GM18909 (cell line): ENCODE data around the gene IGLL5.
"Not testable (repeated sequence)": the region's sequence is repeated elsewhere in the genome, so short reads cannot be mapped to it uniquely, and the experiment has no call there.

ENCODE experiments used
- ATAC-seq: cut with Tn5 transposase; IDR thresholded peaks from one replicate; pipeline ENCODE4 v1.9.1; 2021; ENCODE audit warnings: mild to moderate bottlenecking; ENCODE audit not compliant: unreplicated experiment, poor library complexity

IGLL5 gene

DNA sequence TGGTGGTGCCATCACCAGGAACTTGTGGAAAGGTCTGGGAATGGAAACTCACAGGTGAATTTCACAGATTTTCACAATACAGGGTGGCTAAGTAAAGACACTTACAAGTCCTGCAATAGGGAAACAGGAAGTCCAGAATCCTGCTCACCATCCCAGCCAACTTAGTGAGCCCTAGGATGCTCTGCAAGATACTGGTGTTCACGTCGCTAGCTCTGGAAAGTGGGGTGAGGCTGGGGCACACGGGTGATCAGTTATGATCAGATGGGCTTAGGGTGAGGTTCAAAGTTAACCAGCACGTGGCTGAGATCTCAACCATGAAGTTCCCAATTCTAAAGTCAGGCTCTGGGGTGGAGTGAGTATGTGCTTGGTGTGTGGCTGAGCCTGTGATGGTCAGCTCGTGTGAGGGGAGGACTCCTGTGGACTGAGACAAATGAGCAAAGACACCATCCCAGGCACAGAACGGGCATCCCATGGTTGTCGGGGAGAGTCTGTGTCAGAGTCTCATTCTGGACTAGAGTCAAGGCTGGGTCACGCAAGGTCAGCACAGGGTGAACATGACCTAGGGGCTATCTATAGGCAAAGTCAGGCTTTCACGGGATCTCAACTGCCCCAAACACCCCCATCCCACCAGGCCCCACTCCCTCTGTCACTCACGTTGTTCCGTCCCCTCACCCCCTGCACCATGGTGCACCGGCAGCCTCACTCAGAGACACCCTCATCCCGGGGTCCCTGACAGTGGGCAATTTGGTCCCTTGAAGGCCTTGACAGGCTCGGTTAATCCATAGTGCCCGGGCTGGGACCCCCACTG, 23.9 kb downstream of the IGLL5 start:
- ATAC-seq = no peak

DNA sequence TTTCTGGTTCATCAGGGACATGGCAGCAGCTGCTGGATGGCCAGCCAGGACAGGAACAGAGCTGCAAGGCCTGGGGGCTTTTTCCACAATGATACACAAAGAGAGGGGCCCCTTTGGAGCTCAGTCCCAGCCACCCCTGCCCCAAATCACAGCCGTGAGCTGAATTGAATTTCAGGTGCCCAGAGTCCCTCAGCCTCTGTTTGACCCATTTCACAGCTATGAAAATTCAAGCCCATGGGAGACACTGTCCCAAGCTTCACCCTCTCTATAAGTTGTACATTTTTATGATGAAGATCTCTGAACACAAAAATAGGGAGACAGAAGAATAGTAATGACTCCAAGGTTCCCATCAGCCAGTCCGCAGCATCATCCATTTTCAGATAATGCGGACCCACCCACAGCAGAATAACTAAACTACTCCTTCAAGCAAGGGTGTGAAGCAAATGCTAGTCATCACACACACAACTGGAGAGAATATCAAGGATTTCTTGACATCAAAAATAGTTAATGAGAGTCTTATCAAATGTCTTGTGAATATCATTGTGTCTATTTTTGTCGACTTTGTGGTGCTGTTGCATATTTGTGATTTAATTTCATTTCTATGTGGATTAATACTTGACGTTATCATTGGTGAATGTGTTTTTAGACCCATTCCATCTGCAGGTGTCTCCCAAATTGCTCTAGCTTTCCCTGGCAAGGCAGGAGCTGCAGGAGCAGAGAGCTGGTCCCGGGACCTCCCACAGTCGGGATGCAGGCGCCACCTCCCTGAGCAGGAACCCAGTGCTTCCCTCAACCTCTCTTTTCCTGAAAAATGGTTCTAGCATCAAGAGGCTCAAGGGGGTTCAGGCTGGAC, 24.7 kb downstream of the IGLL5 start:
- ATAC-seq = no peak

DNA sequence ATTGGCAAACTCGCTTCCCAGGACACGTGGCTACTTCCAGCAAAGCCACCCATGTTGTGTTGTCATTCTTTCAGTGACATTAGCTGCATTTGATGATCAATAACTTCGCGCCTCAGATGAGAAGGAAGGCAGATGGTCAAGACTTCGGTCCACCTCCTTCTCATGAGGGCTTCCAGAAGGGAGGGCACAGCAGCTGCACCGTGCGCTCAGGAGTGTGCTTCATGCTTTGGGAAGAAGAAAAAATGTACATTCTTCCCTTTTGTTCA, 25.3 kb downstream of the IGLL5 start:
- no peak for ATAC-seq

DNA sequence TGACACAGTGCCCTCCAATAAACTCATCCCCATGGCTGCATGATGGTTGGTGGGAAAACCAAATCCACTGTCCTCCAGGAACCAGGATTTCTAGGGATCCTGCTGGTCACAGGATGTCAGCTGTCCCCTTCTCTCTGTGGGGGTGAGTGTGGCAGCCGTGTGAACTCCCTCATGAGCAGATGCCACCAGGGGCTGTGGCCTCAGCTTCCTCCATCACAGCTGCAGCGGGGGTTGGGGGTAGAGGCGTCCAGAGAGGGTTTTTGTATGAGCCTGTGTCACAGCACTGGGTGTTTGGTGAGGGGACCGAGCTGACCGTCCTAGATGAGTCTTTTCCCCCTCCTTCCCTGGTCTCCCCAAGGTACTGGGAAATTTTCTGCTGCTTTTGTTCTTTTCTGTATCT, 26.4 kb downstream of the IGLL5 start:
- no peak for ATAC-seq

DNA sequence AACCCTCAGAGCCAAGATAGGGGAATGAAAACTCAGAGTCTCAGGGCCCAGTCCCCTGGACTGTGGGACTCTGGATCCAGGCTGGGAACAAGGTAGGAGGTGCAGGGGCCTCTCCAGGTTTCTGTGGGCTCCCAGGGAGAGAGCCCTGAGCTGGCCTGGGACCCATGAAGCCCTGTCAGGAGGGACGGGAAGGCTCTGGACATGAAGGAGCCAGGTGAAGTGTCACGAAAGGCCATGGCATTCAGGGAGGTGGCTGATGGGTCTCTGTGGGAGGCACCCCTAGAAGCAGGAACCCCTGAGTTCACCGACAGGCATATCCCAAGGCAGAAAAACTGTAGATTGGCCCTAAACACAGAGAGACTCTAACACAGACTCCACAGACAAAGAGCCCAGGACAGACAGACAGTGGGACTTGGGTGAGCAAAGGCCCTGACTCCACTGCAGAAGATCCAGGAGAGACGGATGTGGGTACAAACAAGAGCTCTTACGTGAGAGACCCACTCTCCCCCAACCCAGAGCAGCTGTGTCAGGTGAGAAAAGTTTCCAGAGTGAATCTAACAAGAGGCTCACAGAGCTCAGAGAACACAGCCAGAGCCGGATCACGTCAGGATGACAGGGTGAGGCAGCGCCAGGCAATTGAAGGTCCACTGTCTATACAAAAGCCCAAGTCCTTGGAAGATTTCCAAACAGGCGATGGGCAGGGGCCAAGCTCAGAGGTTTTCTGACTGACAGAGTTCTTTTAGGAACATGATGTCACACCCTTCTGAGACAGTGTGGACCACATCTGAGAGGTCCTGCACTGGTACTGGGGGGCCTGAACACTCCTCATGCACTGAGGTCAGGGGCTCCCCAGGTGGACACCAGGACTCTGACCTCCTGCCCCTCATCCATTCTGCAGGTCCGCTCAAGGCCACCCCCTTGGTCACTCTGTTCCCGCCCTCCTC, 27.4 kb downstream of the IGLL5 start:
- ATAC-seq = no peak

DNA sequence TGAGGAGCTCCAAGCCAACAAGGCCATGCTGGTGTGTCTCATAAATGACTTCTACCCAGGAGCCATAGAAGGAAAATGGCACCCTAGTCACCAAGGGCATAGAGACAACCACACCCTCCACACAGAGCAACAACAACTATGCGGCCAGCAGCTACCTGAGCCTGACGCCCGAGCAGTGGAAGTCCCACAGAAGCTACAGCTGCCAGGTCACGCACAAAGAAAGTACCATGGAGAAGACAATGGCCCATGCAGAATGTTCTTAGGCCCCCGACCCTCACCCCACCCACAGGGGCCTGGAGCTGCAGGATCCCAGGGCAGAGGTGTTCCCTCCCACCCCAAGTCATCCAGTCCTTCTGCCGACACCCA, 28.0 kb downstream of the IGLL5 start:
- no peak for ATAC-seq

DNA sequence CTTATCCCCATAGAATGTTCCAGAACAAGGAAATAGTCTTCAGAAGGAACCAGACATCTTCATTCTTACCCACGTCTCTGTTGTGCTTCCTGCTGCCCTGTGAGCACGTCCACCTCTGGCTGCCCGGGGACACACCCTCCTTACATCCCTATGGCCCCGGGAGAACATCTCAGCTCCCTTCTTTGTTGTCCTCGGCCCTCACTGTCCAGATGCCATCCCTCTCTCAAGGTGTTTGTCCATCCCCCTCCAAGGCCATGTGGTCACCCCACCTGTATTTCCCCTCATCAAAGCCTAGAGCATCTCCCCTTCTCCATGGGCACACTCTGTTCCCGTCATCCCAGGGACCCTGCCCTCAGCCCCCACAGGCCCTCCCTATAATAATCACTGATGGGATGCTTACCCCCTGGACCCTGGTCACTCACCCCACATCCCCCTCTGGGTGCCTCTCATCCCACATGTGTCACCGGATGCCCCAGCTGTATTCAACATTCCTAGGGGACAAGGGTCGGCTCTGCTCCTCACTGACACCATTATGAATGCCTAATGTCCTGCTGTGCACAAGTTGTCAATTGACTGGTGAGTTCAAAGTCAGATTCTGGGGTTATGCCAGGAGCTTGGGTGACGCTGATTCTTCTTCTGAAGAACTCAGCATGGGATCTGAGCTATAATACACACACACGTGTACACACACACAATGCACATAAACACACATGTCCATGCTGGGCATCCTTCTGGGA, 28.8 kb downstream of the IGLL5 start:
- no peak for ATAC-seq

DNA sequence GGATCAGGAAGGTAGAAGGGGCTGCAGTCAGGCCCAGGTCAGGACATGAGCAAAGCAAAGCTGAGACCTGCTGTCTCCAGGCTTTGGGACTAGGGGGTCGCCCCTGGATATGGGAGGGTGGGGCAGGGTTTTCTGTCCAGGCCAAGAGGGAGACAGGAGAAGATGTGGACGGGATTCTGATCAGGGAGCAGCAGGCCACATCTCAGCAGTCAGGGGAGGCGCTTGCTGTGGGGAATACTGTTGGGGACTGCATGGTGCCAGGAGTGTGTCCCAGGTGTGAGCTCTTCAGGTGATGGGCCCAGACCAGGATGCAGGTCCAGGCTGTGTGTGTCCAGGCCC, 29.3 kb downstream of the IGLL5 start:
- no peak for ATAC-seq

DNA sequence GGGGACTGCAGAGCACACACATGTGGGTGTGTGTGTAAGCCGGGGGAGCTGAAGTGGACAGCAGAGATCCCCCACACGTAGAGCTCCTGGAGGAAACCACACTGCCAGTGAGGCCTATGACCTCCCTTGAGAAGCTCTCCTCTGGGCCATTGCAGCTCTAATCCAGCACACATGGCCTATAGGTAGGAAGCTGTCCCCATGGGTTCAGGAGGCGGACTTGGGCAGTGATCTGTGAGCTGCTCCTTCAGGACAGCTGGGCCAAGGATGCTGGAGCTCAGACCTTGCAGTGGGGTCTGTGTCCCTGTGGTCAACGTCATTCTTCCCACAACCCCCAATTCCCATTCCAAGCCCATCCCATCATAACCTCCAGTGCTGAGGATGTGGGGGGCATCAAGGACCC, 29.8 kb downstream of the IGLL5 start:
- no peak for ATAC-seq

DNA sequence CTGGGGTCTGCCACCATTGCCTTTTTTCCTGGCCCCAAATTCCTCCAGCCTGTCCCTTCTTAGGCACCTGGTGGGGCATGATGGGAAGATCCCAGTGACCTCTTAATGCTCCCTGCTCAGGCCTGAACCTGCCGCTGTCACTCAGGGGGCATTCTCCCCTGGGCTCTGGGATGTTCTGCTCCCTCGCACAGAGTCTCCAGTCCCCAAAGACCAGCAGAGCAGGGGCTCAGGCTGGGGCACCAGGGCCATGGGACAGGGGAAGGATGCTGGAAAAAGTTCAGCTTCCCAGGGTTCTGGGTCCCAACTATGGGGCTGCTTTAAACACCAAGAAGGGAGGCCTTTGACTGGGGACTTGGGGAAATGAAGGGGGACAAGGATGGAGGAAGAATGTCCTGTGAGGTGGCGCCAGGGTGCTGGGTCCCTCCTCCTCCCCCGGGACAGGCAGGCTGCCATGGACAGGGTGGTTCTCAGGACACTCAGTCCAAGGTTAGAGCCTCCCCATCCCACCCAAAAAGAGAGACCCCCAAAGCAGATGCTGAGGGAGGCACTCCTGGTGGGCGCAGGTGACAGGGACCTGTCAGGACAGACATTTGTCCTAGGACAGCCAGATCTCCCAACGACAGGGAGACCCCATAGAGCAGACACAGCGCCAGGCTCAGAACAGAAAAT, 30.8 kb downstream of the IGLL5 start:
- ATAC-seq = no peak

DNA sequence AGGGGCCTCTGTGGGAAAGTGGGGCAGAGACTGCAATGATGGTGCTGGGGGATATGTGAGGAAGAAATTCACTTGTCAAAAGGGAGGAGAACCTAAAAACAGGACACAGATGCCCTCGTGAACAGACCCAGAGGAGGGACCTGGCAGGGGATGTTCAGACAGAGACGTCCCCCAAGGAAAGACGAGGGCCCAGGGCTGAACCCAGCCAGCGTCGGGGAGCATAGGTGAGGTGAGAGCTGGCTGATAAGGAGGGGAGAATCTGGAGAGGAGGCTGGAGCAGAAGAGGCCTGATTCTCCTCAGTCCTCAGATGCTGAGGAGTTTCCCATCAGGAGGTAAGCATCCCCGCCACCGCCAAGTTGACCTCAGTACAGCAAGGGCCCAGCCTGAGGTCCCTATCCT, 31.4 kb downstream of the IGLL5 start:
- no peak for ATAC-seq

DNA sequence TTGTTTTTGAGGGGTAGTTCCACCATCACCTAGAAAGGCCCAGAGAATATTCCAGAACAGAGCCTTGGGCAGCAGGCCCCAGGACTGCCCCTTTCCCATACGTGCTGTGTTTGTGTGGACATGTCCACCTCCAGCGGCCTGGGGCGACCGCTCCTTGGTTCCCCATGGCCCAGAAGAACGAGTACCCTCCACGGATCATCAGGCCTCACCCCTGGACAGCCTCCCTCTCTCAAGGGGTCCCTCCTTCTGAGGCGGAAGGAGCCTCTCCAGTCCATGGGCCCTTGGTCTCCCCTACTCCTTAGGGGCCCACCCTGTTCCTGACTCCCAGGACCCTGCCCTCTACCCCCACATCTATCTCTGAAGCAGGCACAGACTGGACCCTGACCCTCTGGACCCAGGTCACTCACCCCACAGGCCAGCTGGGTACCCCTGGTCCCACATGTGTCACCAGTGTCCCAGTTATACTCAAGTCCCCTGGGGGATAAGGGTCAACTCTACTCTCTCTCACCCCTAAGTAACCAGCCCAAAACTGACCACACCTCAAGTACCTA, 32.6 kb downstream of the IGLL5 start:
- ATAC-seq = no peak

DNA sequence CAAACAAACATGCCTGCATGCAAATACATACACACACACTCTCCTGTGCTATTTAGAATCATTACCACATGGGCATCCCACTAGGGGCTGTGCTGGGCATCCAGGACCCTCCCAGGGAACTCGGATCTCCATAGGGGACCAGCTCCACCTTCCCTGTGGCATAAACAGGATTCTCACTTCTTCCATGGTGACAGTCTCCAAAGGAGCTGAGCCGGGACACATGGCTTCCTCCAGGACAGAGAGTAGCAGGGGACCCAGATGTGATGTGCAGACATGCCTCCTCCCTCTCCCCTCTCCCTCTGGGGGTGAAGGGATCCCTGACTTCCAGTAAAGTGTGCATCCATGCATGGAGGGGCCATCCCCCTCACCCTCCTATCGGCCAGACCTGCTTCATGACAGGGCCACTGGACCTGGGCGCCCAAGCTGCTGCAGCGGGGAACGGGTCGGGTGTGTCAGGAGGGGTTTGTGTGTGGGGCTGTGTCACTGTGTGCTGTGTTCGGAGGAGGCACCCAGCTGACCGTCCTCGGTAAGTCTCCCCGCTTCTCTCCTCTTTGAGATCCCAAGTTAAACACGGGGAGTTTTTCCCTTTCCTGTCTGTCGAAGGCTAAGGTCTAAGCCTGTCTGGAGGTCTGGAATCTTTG, 33.4 kb downstream of the IGLL5 start:
- no peak for ATAC-seq

DNA sequence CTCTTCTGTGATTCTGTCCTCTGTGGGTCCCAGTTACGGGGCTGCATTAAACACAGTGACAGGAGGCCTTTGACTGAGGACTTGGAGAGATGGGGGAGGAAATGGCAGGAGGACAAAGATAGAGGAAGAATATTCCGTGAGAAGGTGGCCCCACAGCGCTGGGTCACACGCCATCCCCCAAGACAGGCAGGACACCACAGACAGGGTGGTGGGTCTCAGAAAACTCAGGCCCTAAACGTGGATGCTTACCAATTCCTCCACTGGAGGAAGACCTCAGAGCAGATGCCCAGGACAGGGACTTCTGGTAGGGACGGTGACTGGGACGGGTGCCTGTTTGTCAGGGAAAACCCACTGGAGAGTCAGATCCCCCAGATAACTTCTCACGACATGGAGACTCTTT, 34.0 kb downstream of the IGLL5 start:
- ATAC-seq = no peak

DNA sequence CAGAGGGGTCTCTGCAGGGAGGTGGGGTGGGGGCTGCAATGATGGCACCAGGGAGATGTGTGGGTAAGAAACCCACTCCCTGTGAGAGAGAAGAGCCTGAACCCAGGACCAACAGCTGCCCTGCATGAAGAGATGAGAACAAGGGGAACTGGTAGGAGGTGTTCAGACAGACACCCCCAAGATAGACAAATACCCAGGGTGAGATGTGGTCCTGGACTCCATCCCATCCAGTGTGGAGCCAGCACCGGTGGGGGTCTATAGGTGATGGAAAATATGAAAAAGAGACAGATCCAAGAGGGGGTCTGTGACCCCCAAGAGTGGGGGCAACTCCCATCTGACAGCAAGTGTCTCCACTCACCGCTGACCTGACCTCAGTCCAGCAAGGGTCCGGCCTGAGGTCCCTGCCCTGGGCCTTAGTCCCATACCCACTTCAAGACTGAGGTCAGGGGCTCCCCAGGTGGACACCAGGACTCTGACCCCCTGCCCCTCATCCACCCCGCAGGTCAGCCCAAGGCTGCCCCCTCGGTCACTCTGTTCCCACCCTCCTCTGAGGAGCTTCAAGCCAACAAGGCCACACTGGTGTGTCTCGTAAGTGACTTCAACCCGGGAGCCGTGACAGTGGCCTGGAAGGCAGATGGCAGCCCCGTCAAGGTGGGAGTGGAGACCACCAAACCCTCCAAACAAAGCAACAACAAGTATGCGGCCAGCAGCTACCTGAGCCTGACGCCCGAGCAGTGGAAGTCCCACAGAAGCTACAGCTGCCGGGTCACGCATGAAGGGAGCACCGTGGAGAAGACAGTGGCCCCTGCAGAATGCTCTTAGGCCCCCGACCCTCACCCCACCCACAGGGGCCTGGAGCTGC, 34.7 kb downstream of the IGLL5 start:
- ATAC-seq = not testable (repeated sequence)

DNA sequence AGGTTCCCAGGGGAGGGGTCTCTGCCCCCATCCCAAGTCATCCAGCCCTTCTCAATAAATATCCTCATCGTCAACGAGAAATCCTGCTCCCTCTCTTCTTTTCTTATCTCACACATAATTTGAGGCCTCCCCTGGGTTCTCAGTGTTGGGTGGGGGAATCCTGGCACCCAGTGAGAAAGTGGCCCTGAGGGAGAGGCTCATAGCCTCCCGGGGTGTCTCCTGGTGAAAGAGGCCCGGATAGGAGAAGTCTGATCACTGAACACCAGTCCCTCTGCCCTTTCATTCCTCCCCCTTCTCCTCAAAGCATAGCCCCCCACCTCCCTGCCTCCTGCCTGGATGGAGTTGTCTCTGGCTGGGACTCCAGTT, 35.3 kb downstream of the IGLL5 start:
- no peak for ATAC-seq

DNA sequence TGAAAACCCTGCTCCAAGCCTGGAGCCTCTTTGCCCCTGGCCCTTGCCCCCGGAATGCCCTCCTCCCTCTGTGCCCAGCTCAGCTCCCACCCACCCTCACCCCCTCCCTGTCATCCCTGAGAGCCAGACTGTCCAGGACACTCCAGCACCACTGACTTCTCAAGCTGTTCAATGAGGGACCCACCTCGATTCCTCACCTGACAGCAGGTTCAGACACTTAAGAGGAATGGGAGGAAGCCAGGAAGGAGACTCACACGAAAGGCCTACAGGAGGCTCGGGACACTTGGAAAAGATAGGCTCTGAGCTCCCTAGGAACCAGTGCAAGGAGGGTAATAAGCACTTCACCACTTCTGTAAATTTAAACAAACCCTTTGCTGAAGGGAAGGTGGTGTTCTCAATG, 35.8 kb downstream of the IGLL5 start:
- no peak for ATAC-seq

DNA sequence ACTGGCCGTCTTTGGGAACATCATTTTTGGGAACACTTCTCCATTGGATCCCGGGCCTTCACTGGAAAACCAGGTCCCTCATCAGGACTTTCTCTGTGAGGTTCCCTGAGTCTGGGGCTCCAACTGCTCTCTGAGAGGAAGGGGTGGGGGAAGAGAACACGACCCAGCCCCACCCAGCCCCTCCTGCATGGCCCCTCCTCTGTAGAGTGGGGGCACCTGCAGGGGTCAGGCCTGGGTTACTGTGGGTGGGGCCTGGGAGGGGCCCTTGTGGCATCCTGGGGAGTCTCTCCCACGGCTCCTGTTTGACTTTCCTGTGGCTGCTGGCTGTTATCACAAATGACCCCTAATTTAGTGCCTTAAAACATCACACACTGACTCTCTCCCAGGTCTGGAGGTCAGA, 36.3 kb downstream of the IGLL5 start:
- no peak for ATAC-seq
